Left ventricle myocardium inferior (tissue), 1 donor: Measurements from ENCODE around the gene NHSL1. TPM values are rescaled to one million over a fixed set of nuclear protein-coding genes. Genes with fewer than 3 reads are reported as not detected.

Experiments used
- DNase-seq: peaks from one replicate; pipeline ENCODE4 v3.0.0-alpha.2; 2020
- H3K27ac ChIP-seq: fragments of 200-600 bp; replicated peaks from 2 replicates; pipeline ENCODE4 v1.8.0; 2021
- H3K27me3 ChIP-seq: fragments of 200-600 bp; 2 replicates; pipeline ENCODE4 v1.8.0; 2021; ENCODE audit warnings: low read depth
- H3K36me3 ChIP-seq: fragments of 200-600 bp; 2 replicates; pipeline ENCODE4 v1.8.0; 2021
- H3K4me1 ChIP-seq: fragments of 200-600 bp; 2 replicates; pipeline ENCODE4 v1.8.0; 2021
- H3K4me3 ChIP-seq: fragments of 200-600 bp; 2 replicates; pipeline ENCODE4 v1.8.0; 2021; ENCODE audit warnings: mild to moderate bottlenecking, moderate library complexity
- H3K9me3 ChIP-seq: fragments of 200-600 bp; replicated peaks from 2 replicates; pipeline ENCODE4 v1.8.0; 2021
- intact Hi-C: fragments of 100-400 bp; cut with micrococcal nuclease; formaldehyde crosslinking; loops from one replicate; pipeline ENCODE4 v1.11.0; 2022
- total RNA-seq: library from RNA; stranded (reverse); fragmentation: NEBNext Ultra II Directional; extraction: Animal tissue kit (Norgen Biotek cat#: 25700); gene quantifications from one replicate; pipeline ENCODE4 v1.2.1, GENCODE V29; 2021
- TF ChIP-seq, protein P1 (sequence below): fragments of 200-600 bp; IDR thresholded peaks from 2 replicates; pipeline ENCODE4 v1.8.0; 2021; ENCODE audit warnings: antibody characterized with exemption, mild to moderate bottlenecking, borderline replicate concordance
- donor health status: DM: no; HTN: yes; CAD: no; lungs with severe emphysema.

The NHSL1 gene
- total RNA-seq, 1 donor from 2014 or later, result 44.7 TPM

GRCh38 chr6:138431256-138432062 lies 67.8 kb downstream of the NHSL1 start:
- intact Hi-C loops, result loop anchor here (10.0 kb wide), 1 partner anchor 73 kb away; no protein-coding TSS in a partner anchor
- TF ChIP-seq, protein P1, sequence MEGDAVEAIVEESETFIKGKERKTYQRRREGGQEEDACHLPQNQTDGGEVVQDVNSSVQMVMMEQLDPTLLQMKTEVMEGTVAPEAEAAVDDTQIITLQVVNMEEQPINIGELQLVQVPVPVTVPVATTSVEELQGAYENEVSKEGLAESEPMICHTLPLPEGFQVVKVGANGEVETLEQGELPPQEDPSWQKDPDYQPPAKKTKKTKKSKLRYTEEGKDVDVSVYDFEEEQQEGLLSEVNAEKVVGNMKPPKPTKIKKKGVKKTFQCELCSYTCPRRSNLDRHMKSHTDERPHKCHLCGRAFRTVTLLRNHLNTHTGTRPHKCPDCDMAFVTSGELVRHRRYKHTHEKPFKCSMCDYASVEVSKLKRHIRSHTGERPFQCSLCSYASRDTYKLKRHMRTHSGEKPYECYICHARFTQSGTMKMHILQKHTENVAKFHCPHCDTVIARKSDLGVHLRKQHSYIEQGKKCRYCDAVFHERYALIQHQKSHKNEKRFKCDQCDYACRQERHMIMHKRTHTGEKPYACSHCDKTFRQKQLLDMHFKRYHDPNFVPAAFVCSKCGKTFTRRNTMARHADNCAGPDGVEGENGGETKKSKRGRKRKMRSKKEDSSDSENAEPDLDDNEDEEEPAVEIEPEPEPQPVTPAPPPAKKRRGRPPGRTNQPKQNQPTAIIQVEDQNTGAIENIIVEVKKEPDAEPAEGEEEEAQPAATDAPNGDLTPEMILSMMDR, result no peak
- Histone ChIP-seq H3K4me1 (peaks cover 62% of the 10 kb centered on the region), H3K9me3 (no peaks in the 10 kb centered on the region), H3K36me3 (no peaks in the 10 kb centered on the region), H3K27me3 (no peaks in the 10 kb centered on the region), H3K4me3 (peak overlapping the region; percentile 47), H3K27ac (peak overlapping the region; percentile 83)
- DNase-seq, result no peak

DNA sequence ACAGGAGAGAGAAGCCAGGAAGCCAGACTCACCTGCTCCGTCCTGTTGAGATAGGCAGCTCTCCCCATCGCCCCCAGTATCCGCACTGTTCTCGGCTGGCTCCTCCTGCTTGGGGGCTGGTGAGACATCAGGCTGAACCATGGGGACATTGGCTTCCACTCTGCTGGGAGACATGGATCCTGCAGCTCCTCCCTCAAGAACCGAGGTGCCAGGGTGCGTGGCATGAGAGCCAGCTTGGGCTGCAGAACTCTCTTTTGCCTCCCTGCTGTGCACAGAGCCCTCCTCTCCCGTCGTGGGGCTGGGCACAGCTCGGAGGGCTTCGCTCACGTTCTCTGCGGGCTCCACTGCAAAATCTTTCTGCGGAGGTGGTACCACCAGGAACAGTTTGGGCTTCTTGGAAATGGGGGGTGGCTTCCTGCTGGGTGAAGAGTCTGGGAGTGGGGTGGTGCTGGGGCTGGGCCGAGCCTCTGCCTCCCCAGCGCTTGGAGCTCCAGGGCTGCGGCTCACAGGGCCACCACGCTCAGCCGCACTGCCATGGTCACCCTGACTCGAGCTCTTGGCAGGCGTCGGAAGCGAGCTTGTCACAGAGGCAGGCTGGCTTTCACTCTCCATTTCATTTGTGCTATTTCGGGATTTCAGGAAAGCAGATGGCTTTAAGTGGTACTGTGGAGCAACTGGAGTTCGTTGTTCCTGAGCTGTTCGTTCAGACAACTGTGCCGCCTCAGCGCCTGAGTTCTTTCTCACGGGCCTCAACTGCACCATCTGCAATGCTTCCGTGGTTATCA lies 68.7 kb downstream of the NHSL1 start:
- Histone ChIP-seq H3K36me3 (no peaks in the 10 kb centered on the region), H3K27ac (peak overlapping the region; percentile 83), H3K27me3 (no peaks in the 10 kb centered on the region), H3K9me3 (no peaks in the 10 kb centered on the region), H3K4me3 (peak overlapping the region; percentile 47), H3K4me1 (peaks cover 64% of the 10 kb centered on the region)
- DNase-seq, result peak; percentile 68
- TF ChIP-seq, protein P1, result no peak
- intact Hi-C loops, result loop anchor here (10.0 kb wide), 1 partner anchor 74 kb away; no protein-coding TSS in a partner anchor

GRCh38 chr6:138429761-138430160 lies 69.5 kb downstream of the NHSL1 start:
- TF ChIP-seq, protein P1, result no peak
- no peak for DNase-seq

DNA sequence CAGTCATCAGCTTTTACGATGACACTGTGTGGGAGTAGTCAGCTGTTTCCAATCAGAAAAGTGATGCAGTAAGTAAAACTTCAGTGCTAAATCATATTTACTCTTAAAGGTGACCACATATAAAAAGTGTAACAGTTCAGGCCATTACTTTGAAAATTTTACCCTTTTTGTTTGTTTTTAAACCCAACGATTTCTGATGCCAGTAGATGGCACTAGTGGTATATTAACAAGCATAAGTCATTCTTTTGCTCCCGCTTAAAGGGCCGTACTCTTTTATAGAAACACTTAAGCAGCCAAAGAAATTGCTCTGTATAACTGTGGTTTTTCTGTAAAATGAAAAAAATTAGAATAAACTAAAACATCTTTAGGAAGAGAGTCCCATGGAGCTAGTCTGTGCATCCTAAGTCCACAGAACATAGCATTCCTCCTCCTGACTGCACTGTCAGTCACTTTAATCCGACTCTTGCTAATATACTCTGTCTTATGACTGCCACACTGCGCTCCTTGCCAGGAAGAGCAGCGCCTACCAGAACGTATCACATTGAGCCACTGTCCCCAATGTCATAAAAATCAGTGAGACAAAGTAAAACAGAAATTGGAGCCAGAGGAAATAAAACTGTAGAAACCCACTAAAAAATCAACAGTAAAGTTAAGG lies 70.2 kb downstream of the NHSL1 start:
- TF ChIP-seq, protein P1, result peak; percentile 73
- H3K4me1 ChIP-seq, result peaks cover 68% of the 10 kb centered on the region
- peak overlapping the region; percentile 83 for H3K27ac ChIP-seq
- H3K36me3 ChIP-seq, result peaks cover 6% of the 10 kb centered on the region
- DNase-seq, result no peak
- intact Hi-C loops, result loop anchor here (5.0 kb wide), 1 partner anchor 158 kb away; no protein-coding TSS in a partner anchor
- H3K4me3 ChIP-seq, result peak overlapping the region; percentile 47
- no peaks in the 10 kb centered on the region for H3K9me3 ChIP-seq
- H3K27me3 ChIP-seq, result no peaks in the 10 kb centered on the region

More at GRCh38 chr6:138429761-138430160, 69.5 kb downstream of the NHSL1 start:
- H3K9me3 ChIP-seq, result no peaks in the 10 kb centered on the region
- H3K27me3 ChIP-seq, result no peaks in the 10 kb centered on the region
- peak overlapping the region; percentile 47 for H3K4me3 ChIP-seq
- intact Hi-C loops, result loop anchor here (5.0 to 10.0 kb wide), 2 partner anchors 75 to 158 kb away; no protein-coding TSS in a partner anchor
- H3K36me3 ChIP-seq, result no peaks in the 10 kb centered on the region
- peaks cover 68% of the 10 kb centered on the region for H3K4me1 ChIP-seq
- peak overlapping the region; percentile 83 for H3K27ac ChIP-seq

DNA sequence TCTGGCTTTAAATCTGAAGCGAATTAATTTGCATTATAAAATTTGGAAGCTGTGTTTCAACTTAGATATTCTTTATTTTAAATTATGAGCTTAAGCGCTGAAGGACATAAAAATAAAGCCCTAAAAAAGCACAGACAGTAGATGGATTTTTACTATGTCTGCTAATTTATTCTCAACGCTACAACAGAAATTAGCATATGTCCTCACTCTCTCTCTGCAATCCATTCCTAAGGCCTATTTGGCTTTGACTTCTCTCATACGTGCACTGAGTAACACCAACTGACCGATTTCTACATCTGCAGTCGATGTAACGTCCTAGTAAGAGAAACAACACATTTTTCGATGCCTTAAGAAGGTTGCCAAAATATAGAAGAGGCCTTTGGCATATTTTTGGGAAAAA lies 71.6 kb downstream of the NHSL1 start:
- no peak for DNase-seq
- peak overlapping the region; percentile 83 for H3K27ac ChIP-seq
- TF ChIP-seq, protein P1, result no peak
- peak overlapping the region; percentile 47 for H3K4me3 ChIP-seq
- peaks cover 13% of the 10 kb centered on the region for H3K36me3 ChIP-seq
- intact Hi-C loops, result loop anchor here (5.0 kb wide), 1 partner anchor 160 kb away; no protein-coding TSS in a partner anchor
- H3K27me3 ChIP-seq, result no peaks in the 10 kb centered on the region
- no peaks in the 10 kb centered on the region for H3K9me3 ChIP-seq
- H3K4me1 ChIP-seq, result peaks cover 76% of the 10 kb centered on the region
